ENCODE results near the gene IGFBP1. TPM values are rescaled to one million over a fixed set of nuclear protein-coding genes. Genes with fewer than 3 reads are reported as not detected.

The IGFBP1 gene
- total RNA-seq, 1 donor from 2014 or later, result 0.26 TPM

DNA sequence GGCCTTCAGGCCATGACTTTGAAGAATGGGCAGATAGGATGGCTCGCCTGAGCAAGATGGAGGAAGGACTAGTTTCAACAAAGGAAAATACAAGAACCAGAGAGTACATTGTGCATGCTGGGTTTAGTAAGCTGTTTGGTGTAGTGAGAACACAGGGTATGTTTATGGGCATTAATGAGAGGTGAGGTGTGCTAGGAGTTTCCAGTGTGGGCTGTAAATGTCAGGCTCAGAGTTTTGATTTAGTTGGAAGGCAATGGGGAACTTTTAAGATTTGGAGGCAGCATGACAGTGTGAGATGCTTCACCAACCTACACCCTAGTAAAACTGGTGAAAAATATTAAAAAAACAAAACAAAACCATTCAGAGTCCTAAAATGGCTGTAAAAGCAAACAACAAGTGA lies 13.3 kb downstream of the IGFBP1 start:
- DNase-seq (ENCODE audit: low read depth, low spot score), result no peak

DNA sequence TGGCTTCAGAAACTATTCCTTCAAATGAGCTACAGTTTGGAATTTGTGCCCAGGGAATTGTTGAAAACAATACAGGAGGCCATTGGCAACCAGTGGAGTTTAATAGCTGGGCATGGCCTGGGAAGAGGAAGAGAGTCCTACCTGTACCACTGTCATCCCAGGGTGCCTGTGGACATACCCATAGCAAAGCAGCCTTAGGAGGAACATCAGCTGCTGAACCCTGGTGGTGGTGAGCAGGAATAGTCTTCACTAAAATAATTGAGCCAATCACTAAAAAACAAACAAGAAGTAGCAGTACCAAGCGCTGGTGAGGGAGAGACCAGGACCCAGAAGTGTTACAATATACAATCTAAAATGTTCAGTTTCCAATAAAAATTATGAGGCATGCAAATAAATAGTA lies 14.5 kb downstream of the IGFBP1 start:
- DNase-seq (ENCODE audit: low read depth, low spot score), result no peak

DNA sequence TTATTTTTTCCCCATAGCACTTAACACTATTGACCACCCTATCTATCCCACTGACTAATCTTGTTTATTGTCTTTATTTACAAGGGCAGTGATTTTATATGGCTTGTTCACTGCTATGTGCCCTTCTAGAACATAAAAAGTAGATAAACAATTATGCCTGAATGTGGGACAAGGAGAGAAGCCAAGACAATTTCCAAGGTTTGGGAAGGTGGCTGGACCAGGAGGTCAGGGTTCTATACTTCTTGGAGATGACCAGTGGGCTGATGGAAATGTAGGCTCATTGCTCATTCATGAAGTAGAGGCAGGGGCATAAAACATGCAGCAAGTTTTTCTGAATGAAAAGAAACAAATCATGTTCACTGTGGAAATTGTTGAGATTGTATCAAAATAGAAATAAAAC lies 21.3 kb downstream of the IGFBP1 start:
- no peak for DNase-seq (ENCODE audit: low read depth, low spot score)

DNA sequence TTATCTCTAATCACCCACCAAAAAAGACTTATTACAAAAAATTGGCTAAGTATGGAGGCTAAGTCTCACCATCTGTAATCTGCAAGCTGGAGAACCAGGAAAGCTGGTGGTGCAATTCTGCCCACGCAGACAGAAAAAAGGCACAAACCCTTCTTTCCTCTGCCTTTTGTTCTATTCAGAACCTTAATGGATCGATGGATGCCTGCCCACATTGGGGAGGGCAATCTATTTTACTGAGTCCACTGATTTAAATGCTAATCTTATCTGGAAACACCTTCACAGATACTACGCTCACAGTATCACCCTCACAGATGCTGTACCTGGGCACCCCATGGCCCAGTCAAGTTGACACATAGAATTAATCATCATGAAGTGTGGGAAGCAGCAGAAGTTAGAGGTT lies 22.6 kb downstream of the IGFBP1 start:
- DNase-seq (ENCODE audit: low read depth, low spot score), result no peak

DNA sequence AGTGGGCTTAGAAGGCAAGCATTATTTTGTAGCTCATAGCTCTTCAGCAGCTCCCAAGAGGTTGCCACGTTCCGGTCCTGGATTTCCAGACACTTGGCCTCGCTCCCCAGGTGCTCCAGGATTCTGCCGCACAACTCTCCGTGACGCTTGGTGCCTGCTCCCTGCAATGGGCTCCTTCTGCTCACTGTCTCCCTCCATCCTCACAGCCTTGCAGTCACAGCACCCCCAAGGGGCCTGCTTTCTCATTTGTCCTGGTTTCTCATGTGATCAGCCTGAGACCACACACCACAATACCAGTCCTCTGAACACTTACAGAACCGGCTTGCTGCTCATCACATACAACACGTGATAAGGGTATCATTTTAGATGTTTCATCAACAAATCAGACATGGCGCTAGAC lies 23.0 kb downstream of the IGFBP1 start:
- DNase-seq (ENCODE audit: low read depth, low spot score), result no peak

DNA sequence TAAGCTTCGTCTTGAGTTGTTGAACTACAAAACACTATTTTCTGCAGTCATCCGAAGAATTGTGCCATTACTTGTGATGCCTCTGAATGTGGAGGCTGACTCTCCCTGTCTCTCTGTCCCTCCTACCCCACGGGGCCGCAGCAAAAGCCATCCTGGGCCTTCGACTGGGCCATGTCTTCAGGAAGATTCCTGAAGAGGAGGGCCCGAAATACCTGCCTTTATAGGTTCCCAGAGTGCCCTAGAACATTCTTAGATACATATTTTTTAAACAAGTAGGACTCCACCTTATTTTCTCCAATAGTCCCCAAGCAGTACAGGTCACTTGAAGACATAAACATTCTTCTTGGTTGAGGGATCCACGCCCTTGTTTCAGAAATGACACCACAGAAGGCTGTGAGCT lies 24.7 kb downstream of the IGFBP1 start:
- no peak for DNase-seq (ENCODE audit: low read depth, low spot score)

DNA sequence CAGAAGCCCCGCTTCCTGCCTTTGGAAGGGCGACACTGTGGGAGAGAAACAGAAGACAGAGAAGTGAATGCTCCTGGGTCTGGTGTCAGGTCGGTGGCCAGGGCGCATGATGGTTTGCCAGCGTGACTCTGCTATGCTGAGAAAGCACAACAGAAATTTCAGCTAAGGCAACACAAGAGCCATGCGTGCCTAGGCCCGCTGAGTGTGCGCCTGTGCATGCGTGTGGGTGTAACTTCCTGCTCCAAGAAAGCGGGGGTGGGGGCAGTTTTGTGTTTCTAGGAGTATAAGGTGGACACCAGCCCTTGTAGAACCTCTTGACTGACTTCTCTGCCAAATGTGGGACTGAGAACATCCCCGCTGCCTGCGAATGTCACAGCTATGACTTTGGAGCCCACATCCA lies 26.6 kb downstream of the IGFBP1 start:
- DNase-seq (ENCODE audit: low read depth, low spot score), result no peak

DNA sequence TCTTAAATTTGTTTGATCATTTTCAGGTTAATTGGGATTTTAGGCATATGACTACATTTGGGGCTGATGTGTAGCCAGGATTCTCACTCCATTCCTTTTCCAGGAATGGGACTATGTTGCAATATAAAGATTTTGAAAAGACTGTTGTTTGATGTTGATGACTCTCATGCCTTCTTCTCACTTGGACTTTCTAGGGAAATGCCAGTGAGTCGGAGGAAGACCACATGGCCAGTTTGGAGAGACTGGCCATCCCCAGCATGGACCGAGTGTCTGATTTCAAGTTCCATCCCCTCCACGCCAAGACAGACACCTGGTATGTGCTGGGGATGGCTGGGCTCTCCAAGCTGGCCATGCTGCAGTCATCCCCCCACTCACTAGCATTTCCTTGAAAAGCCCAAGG lies 27.3 kb downstream of the IGFBP1 start:
- no peak for DNase-seq (ENCODE audit: low read depth, low spot score)

DNA sequence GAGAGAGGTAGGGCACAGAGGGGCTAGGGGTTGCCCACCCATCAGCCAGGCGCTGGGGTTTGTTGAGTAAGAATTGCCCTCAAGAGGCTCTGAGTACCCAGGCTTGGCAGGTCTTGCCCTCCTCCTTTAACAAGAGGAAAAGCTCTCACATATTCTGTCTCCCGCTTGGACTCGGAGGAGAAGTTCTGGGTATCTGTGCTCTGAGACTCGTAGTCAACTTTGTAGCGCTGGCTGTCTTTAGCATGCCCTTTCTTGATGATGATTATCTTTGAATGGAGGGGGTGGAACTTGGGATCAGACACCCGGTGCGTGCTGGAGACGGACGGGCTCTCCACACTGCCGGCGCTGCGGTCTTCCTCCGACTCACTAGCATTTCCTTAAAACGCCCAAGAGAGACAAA lies 28.8 kb downstream of the IGFBP1 start:
- DNase-seq (ENCODE audit: low read depth, low spot score), result no peak

DNA sequence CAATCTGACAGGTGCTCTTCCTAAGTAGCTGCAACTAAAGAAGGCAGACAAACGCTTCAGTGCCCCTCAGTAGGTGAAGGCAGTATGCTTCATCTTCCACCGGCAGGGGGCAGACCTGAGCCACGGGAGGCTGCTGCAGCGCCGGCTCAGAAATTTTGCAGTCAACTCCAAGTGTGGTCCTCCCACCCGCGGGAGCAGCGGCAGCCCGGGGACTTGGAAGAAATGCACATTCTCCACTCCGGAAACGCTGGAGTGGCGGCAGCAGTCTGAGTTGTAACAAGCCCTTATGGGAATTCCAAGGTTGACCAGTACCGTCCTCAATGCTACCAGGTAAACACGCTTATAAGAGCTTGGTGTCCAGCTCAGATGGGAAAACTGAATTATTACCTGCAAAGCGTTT lies 29.4 kb downstream of the IGFBP1 start:
- DNase-seq (ENCODE audit: low read depth, low spot score), result no peak

DNA sequence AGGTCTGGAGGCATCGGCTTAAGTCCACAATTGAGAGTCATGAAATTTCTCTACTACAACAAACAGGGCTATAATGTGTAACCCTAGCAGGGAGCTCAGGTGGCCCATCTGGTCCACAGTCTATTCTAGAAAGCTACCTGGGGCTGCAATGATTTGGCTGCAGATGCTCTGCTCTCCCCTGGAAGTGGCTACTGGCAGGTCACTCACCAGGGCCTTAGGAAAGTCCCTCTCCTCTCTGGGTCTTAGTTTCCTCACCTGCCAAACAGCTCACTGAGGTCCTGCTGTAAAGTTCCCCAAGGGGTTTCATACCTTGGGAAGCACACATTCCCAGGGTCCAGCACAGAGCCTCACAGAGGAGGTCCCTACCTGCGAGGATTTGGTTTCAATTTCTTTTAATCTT lies 30.3 kb downstream of the IGFBP1 start:
- no peak for DNase-seq (ENCODE audit: low read depth, low spot score)

DNA sequence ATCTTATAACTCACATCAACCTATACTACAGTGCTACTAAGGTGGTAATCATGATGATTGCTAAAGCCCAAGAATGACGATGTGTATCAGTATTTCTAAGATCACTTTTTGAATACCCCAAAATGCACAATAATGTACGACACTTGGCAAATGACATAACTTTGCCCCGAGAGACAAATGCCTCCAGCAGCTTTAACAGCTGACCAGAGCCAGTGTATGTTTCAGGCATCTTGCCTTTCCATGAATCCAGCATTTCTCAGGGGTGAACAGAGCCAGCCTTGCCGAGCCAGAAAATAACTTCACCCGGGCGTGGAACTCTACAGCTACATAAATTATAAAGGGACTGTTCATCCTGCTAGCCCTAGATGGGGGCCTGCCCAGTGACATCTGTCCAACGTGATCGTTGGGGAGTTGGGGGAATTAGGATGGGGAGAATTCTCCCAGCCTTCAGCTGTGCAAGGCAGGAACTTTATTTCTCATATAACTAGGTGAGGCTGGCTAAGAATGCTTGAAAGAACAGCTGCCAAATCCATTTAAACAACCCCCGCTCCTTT lies 31.0 kb downstream of the IGFBP1 start:
- no peak for DNase-seq (ENCODE audit: low read depth, low spot score)

DNA sequence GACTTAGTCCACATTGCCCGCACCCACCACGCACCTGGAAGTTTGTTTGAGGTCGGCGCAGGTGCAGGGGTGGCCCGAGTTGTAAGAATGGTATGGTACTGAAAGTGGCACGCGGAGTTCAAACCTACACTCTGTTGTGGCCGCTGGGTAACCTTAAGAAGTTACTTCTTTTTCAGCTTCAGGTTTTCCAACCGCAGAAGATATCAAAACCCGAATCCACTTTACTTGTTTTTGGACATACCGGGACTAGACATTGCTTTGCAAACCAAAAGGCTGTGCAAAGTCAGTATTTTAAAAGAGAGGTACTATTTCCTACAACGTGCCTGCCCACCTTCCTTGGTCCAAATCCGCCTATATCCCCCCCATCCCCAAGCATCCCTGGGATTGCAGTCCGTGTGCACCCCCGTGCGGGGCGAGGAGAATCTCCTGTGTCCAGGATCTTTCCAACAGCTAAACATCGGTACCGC lies 31.7 kb downstream of the IGFBP1 start:
- DNase-seq (ENCODE audit: low read depth, low spot score), result no peak

DNA sequence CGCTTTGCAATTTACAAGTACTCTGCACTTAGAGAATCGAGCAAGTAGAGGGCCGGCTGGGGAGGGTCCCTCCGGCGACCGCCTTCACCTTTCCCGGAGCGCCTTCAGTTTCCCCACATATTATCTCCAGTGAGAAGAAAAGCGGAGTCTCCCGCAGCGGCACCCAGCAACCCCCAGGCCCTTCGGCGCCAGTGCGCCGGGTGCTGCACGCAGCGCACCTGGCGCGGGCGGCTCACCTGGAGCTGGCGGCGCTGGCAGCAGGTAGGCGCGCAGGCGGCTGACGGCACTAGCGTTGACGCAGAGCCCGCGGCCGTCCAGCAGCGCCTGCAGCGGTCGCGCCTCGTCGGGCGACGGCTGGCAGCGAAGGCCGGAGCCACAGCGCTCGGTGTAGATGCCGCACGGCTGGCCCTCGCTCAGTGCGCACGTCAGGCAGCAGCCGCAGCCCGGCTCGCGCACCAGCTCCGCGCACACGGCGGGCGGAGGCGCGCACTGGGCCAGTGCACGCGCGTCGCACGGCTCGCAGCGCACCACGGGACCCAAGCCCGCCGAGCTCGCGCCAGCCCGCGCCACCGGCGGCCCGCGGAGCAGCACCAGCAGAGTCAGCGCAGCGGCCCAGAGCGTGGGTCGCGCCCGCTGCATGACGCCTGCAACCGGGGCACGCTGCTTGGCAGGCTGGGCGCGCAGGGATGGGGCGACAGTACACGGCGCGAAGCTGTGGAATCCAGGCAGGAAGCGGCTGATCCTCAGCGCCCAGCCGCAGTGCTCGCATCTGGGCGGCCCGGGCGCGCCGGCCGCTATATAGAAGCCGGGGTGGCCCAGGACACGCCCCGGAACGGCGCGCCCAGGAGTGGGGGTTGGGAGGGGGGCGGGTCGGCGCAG lies 32.5 kb downstream of the IGFBP1 start, which contains the start of gene IGFBP3:
Gene IGFBP3, minus strand, starts transcription at position 771 of the 879 bp plus-strand sequence. Its CDS starts 132 bp downstream, at position 639.
- DNase-seq (ENCODE audit: low read depth, low spot score), result no peak

DNA sequence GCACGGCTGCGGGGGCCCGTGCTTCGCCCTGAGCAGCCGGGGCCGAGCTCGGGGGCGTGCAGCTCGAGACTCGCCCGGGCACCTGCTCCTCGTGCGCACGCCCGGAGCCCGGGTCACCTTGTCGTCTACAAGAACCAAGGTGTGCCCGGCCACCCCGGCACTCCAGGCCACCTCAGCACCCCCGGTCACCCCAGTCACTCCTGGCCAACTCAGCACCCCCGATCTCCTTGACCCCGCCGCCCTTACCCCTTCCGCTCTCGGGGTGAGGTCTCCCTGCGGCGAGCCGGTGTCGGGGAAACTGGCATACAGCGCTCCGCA lies 33.1 kb downstream of the IGFBP1 start:
- DNase-seq (ENCODE audit: low read depth, low spot score), result no peak

DNA sequence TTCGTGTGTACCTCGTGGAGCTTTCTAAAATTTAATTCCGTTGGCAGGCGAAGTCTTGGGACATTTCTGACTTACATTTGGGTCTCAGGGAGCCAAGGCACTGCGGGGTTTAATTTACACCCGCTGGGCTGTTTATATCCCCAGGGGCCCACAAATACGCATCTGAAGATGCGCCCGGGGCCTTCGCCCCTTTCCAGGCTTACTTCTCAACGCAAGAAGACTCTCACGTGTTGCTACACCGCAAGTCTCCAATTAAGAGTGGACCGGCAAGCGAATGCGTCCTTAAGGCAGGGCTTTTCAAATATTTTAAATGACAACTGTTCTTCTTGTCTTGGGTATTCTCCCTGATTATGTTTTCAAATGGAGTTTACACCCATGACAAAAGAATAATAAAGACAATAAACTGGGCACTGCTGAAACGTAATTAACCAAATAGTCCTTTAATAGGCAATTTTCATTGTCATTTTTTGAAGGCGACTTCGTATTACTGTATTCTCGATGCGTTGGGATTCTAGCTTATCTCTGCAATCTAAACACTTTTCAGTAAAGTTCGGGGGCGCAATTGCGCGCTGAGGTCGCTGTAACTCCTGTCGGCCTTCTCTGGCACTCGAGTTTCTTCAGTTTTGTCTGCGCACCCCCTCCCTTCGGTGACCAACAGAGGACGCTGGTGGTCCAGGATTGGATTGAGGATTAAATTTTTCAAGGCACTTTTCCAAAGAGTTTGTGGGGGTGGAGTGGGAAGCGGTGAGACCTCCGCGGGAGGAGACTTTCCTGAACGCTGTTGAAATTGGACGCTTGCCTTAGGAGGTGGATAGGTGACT lies 33.6 kb downstream of the IGFBP1 start:
- no peak for DNase-seq (ENCODE audit: low read depth, low spot score)

DNA sequence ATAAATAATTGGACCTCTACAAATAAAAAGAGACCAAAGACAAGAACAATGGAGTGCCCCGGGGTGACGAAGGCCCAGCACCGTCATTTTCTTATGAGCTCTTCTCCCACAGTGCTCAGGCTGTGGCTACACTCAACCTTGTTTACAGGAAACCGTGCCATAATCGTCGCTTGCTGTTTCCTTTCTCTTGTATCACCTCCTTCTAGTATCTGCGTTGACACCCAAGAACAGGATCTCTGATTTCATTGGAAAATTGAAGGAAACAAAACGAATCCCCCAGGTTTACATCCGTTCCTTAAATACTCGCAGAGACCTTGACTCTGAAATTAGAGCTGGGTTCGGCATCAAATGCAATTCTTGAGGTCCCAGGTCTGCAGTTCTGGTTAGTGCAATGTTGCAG lies 34.5 kb downstream of the IGFBP1 start:
- DNase-seq (ENCODE audit: low read depth, low spot score), result no peak

DNA sequence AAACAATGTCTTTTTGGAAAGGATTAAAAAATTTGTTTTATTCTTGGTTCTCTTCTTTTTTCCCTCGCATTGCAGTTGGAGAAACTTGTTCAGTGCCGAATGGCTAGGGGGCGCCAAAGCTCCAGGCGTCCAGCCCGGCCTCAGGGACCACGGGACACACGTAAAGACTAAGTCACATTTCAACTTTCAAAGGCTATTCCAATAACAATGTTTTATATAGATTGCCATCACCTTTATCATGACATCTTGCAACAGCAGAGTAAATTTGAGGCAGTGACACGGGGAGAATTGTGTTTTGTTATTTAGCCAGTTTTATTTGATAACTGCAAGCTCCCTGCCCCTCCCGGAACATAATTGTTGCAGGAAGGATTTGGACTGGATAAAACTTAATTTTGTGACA lies 35.0 kb downstream of the IGFBP1 start:
- DNase-seq (ENCODE audit: low read depth, low spot score), result no peak

DNA sequence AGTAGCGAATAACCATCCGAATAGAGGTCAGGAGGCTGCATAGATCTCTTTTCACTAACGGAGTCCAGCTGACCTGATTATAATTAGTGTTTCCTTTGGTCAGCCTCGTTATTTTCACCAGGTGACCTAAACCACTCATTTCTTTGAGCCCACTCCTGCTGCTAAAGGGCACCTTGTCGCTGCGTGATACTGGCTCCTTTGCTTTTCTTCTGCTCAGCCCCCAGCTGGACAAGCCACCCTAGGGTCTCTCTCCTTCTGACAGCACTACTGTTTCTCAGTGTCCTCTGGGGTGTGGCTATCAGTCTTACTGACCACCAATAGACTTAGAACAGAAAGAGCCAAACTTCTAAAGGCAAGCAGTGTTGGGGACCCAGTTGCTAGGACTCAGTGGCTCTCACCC lies 35.5 kb downstream of the IGFBP1 start:
- DNase-seq (ENCODE audit: low read depth, low spot score), result no peak

DNA sequence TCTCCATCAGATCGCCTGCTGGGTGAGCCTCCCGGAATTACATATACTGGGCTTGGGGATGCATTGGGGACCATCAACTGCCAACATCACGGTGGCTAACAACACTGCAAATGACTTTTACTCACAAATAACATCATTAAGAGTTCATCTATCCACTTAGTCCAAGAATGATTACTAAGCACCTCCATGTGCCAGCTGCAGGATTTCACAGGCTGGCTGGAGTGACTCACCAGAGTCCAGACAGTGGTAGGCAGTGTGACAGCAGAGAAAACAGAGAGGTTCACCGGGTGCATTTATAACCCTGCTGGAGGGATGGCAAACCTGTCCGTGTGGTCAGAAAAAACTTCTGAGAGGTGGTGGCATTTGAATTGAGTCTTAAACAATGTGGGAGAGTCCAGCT lies 36.0 kb downstream of the IGFBP1 start:
- no peak for DNase-seq (ENCODE audit: low read depth, low spot score)

DNA sequence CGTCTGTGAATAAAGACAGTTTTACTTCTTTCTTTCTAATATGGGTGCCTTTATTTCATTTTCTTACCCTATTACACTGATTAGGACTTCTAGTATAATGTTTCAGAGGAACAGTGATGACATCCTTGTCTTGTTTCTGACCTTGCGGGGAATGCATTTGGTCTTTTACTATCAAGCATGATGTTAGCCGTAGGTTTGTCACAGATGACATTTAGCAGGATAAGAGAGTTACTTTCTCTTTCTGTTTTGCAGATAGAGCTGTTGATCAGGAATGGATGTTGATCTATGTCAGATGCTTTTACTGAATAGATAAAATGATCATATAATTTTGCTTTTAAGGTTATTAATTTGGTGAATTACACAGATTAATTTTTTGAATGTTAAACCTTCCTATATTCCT lies 39.4 kb downstream of the IGFBP1 start:
- DNase-seq (ENCODE audit: low read depth, low spot score), result no peak

DNA sequence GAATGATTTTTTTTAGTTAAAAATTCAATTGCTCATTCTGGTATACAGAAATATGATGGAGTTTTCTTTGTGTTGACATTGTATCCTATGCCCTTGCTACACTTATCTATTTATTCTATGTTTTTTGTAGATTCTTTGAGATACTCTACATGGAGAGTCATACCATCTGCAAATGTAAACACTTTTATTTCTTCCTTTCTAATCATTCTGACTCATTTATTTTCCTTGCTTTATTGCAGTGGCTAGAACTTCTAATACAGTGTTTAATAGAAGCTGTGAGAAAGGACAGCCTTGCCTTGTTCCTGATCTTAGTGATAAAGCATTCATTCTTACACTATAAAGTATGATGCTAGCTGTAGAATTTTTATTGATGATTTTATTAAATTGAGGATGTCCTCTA lies 42.7 kb downstream of the IGFBP1 start:
- DNase-seq (ENCODE audit: low read depth, low spot score), result no peak

All from pulmonary artery endothelial cell (primary cell).